ENCODE measurements around the gene PEX3. TPM values are rescaled to one million over a fixed set of nuclear protein-coding genes. Genes with fewer than 3 reads are reported as not detected.

The PEX3 gene
- total RNA-seq, 1 experiment from 2014 or later: 12.9 TPM

GRCh38 chr6:143401068-143401446 lies 49.5 kb upstream of the PEX3 start (continued):
- TF ChIP-seq ZFX (IDR thresholded peaks at IDR 0.05): no peak
- no peak for TF ChIP-seq RAD21 (IDR thresholded peaks at IDR 0.05; ENCODE audit: low read depth)
- no peak for TF ChIP-seq EZH2phosphoT487 (IDR thresholded peaks at IDR 0.05; ENCODE audit: borderline replicate concordance)
- TF ChIP-seq JUND (IDR thresholded peaks at IDR 0.05): no peak
- TF ChIP-seq CTCF (IDR thresholded peaks at IDR 0.05 in 2 of 3, conservative IDR thresholded peaks at IDR 0.05 in 1 of 3; ENCODE audit: borderline replicate concordance in 1 of 3, insufficient read depth in 1 of 3, low read depth in 2 of 3, low read length in 2 of 3): no peak

- peaks cover 11 to 18% of the 10 kb centered on the region in 2 experiments for H3K4me1 ChIP-seq (ENCODE audit: control insufficient read depth in 1 of 2, insufficient read depth in 2 of 2, low read length in 2 of 2)
- H2AFZ ChIP-seq (ENCODE audit: low read depth, low read length, poor library complexity, severe bottlenecking): no peak overlapping the region
- intact Hi-C loops (cut with micrococcal nuclease): no loop called here
- ATAC-seq (no peak), DNase-seq (ENCODE audit: low read depth, low spot score) (no peak)
- TF ChIP-seq CBX3 (IDR thresholded peaks at IDR 0.05; ENCODE audit: low read depth) (no peak), POLR2AphosphoS5 (IDR thresholded peaks at IDR 0.05; ENCODE audit: low read depth, low read length) (no peak), ELF1 (IDR thresholded peaks at IDR 0.05; ENCODE audit: borderline replicate concordance, low read depth) (no peak), MAX (IDR thresholded peaks at IDR 0.05) (no peak), EGR1 (IDR thresholded peaks at IDR 0.05; ENCODE audit: low read depth) (no peak), FOSL1 (IDR thresholded peaks at IDR 0.05; ENCODE audit: low read depth) (no peak), YY1 (IDR thresholded peaks at IDR 0.05; ENCODE audit: extremely low read depth, insufficient replicate concordance, low read depth, low read length) (no peak), CTCF (IDR thresholded peaks at IDR 0.05 in 2 of 3, conservative IDR thresholded peaks at IDR 0.05 in 1 of 3; ENCODE audit: borderline replicate concordance in 1 of 3, insufficient read depth in 1 of 3, low read depth in 2 of 3, low read length in 2 of 3) (no peak), ZNF274 (IDR thresholded peaks at IDR 0.05; ENCODE audit: low read depth, low read length) (no peak)
- CTCF ChIA-PET: no interaction called here
- no peaks in the 10 kb centered on the region for H3K27me3 ChIP-seq (ENCODE audit: insufficient read depth, low read length)
- H3K36me3 ChIP-seq (ENCODE audit: control insufficient read depth in 1 of 2, insufficient read depth in 2 of 2, low read length in 2 of 2): no peaks in the 10 kb centered on the region
- no peak overlapping the region for H3K9ac ChIP-seq (ENCODE audit: low read length)
- H3K9me2 ChIP-seq (ENCODE audit: insufficient read depth): no peaks in the 10 kb centered on the region
- H3K4me2 ChIP-seq (ENCODE audit: low read length): no peak overlapping the region
- RAD21 ChIA-PET (ENCODE audit: low non-redundant PET in 1 of 2, low total read pairs in 2 of 2, uncharacterized antibody in 2 of 2, unreplicated experiment in 2 of 2): no interaction called here
- no TSS peak for BruUV-seq (replicated peaks)
- POLR2A ChIA-PET: no interaction called here
- H3K79me2 ChIP-seq (ENCODE audit: insufficient read depth, low read length): no peaks in the 10 kb centered on the region
- H3K9me3 ChIP-seq (ENCODE audit: control insufficient read depth in 1 of 2, insufficient read depth in 1 of 2, low read depth in 1 of 2, low read length in 2 of 2): no peaks in the 10 kb centered on the region
- no peaks in the 10 kb centered on the region for H4K20me1 ChIP-seq (ENCODE audit: insufficient read depth)
- no peak overlapping the region for H3K4me3 ChIP-seq (replicated peaks in 1 of 2; ENCODE audit: low read depth in 1 of 2, low read length in 2 of 2)
- no peak overlapping the region for H3K27ac ChIP-seq (ENCODE audit: low read depth, low read length)
Measured at GRCh38 chr6:143401636-143402370, 48.8 kb upstream of the PEX3 start.

Data from HCT116 (cell line).